Measurements from ENCODE around the gene NFATC2.
A peak's percentile ranks its signal among the peaks of the same experiment; 100 is the strongest.

NFATC2 gene

DNA sequence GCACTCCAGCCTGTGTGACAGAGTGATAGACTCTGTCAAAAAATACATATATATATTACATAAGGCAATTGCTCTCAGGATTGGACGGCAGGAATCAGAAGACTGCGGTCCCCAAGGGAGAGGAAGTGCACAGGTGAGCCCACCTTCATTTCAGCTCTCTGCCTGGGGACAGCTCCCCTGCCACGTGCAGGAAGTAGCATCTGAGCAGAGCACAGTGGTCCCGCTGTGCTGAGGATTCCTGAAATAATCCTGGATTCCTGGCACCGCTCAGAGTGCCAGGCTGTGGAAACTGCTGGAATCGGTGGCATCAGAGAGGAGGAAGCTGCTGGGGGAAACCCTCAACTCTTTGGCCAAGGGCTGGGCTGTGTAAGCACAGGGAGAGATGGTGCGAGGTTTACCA lies 27.7 kb downstream of the NFATC2 start:
- DNase-seq (ENCODE audit: low read depth in 2 of 2): no peak

GRCh38 chr20:51514249-51514648 lies 28.3 kb downstream of the NFATC2 start:
- DNase-seq (ENCODE audit: low read depth in 2 of 2): no peak

GRCh38 chr20:51513545-51513944 lies 29.0 kb downstream of the NFATC2 start:
- no peak for DNase-seq (ENCODE audit: low read depth in 2 of 2)

GRCh38 chr20:51512645-51513044 lies 29.9 kb downstream of the NFATC2 start:
- DNase-seq (ENCODE audit: low read depth in 2 of 2): no peak

DNA sequence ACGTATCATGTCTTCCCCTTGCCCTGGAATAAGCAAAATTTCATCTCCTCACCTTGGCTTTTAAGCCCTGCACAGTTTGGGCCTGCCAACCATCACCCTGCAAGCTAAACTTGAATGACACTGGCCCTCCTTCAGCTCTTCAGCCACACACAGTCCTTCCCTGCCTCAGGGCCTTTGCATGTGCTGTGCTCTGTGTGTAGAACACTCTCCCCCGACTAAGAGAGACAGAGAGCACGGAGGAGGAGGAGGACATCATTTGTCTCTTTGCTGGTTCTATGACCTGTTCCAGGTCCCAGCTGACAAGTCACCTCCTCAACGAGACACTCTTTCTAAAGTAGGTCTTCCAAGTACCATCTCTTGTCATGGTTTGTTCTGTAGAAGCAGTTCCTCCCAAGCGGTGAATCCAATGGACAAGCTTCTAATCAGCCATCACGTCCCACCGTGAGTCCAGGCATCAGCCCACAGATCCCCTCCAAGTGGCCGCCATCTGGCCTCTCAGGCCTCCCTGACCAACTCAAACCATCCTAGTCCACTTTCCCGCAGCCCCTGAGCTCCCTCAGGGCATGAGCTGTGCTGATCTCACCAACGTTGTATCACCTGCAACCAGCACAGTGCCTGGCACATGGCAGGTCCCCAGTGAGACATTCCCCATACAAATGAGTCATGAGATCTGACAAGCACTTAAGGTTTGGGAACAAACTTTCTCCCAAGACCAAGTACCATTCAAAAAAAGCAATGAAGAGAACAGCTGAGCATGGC lies 30.5 kb downstream of the NFATC2 start:
- DNase-seq (ENCODE audit: low read depth in 2 of 2): no peak

GRCh38 chr20:51510936-51511605 lies 31.4 kb downstream of the NFATC2 start:
- peak; percentile 60 to 69 for DNase-seq (ENCODE audit: low read depth in 2 of 2)

GRCh38 chr20:51510169-51510568 lies 32.4 kb downstream of the NFATC2 start:
- DNase-seq (ENCODE audit: low read depth in 2 of 2): no peak

DNA sequence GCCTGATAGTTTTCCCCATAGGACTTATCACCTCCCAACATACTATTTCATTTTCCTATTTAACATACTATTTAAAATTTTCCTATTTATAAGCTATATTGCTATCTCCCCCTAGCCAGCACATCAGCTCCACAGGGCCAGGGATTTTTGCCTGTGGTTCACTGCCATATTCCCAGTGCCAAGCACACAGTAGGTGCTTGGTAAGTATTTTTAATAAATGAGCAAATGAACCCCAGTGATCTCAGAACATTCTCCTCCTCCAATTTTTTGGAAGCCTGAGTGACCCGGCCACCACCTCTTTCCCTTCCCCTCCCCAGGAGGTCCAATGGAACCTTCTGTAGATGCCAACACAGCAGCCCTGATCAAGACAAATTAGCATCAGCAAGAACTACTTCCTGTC lies 33.3 kb downstream of the NFATC2 start:
- DNase-seq (ENCODE audit: low read depth in 2 of 2): no peak

- no peak for DNase-seq (ENCODE audit: low read depth in 2 of 2)
Observed at GRCh38 chr20:51508780-51509179, 33.7 kb downstream of the NFATC2 start.

- DNase-seq (ENCODE audit: low read depth in 2 of 2): no peak
Observed at GRCh38 chr20:51508158-51508557, 34.4 kb downstream of the NFATC2 start.

DNA sequence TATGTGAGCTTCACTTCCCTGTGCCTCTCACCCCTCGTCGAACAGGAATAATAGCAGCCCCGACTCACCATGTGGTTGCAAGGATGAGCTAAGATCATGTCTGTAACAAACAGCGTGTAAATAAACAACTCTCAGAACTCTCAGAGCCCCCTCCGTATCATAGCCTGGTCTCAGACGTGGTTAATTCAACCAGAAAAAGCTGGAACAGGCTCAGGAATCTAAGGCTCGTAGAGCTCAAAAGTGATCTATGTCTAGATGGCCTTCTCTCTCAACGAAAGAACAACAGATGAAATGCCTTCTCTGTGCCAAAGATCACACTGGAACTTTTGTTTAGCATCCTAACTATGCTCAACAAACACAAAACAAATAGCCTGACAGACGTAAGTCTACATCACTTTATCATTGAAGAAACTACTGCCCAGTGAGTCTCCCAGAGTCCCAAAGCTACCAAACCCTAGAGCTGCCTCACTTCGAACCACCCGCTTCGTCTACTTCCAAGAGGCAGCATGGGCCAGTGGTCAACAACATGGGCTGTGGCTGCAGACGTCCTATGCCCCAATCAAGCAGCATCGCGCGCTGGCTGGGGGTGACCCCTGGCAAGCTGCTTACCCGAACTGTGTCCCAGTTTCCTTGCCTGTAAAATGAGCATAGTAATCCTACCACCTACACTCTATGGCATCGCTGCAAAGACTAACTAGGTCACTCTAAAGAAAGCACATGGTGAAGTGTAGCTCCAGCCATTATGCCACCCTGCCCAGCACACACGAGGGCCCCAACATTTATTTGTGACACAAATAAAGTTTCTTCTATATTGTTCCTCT lies 35.1 kb downstream of the NFATC2 start:
- no peak for DNase-seq (ENCODE audit: low read depth in 2 of 2)

- no peak for DNase-seq (ENCODE audit: low read depth in 2 of 2)
Observed at GRCh38 chr20:51506527-51507215, 35.8 kb downstream of the NFATC2 start.

DNA sequence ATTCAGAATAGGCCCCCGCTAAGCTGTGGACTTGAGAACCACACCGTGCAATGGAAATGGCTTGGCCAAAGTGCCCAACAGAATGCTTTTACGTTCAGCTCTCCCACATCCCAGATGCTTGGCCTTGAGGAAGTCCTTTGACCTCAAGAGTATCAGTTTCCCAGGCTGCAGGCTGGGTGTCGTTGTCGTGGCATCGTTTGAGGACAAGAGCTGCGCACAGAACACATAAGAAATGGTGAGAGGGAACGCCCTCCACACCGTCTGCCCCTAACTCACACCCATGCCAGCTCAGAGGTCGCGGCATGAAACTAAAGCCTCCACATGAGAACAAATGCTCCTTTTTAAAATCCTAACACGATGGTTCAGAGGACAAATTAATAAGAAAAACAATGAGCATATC lies 37.0 kb downstream of the NFATC2 start:
- DNase-seq (ENCODE audit: low read depth in 2 of 2): no peak

- DNase-seq (ENCODE audit: low read depth in 2 of 2): no peak
Observed at GRCh38 chr20:51503376-51503775, 39.1 kb downstream of the NFATC2 start.

DNA sequence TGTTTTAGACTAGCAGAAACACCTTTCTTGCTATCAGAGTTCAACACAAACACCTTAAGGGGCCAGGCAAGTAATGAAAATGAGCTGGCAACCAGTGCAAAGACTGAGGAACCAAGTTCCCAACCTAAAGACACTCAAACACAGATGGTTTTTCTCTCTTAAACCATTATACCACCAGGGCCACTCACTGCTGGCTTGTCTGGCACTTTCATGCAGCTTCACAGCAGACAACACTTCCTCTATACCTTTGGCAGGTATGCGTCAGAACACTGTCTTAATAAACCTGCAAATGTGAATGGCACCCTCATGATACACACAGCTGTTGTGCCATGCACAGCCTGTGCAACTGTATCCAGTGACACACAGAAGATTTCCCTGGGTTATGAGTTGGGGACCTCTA lies 41.6 kb downstream of the NFATC2 start:
- DNase-seq (ENCODE audit: low read depth in 2 of 2): no peak

GRCh38 chr20:51500311-51500710 lies 42.2 kb downstream of the NFATC2 start:
- no peak for DNase-seq (ENCODE audit: low read depth in 2 of 2)

- DNase-seq (ENCODE audit: low read depth in 2 of 2): no peak
Observed at GRCh38 chr20:51498765-51499540, 43.6 kb downstream of the NFATC2 start.

DNA sequence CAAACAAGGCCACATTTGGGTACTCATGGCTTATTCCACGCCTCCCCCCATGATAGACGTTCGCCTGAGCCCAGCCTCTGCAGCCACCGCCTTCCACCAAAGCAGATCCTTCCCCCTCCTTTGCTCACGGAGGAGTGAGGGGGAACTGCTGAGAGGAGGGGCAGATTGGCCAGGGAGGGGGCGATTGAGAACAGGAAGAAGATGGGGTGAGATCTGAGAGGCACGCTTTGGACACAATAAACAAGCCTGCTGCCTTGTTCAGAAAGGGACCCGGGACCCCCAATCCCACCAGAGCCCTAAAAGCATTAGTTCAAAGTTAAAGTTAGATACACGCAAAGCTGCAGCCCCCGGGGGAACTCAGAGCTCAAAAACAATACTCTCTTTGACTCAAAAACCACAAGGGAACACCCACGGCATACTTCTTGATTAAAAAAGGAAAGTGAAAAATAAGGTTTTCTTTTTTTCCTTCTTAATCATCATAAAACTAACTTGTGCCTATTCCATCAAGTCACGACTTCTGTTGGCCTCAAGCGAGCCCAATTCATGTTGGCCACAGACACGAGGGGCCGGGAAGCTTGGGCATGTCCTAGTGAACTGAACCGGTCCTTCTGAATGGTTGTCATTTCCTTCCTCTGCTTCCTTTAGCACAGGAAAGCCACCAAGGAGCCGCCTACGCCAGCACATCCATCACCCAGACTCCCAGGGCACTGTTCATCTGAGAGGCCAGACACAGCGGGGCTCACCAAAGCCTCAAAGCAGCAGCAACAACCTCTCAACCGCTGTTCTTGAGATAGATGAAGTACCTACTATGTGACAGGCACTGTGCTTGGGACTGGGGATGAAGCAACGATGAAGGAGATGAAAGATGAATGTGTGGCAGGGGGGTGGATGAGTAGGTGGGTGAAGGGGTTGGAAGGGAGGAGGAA lies 44.7 kb downstream of the NFATC2 start:
- no peak for DNase-seq (ENCODE audit: low read depth in 2 of 2)

DNA sequence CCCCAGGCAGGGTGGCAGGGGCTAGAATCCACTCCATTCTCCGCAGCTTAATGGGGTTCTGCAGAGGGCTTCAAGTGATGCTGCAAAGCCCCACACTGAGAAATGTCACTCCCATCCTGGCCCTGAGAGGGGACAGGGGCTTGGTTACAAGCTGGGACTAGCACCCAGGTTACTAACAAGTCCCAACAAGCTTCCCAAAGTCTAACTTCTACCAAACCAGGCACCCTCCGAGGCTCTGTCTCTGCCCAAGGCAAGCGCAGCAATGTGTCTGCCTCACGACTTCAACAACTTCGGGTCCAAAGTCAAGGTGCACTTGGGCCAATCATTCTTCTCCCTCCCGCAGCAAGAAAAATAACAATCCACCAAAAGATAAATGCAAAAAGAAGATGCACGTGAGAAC lies 45.6 kb downstream of the NFATC2 start:
- DNase-seq (ENCODE audit: low read depth in 2 of 2): no peak

GRCh38 chr20:51495921-51496545 lies 46.5 kb downstream of the NFATC2 start:
- DNase-seq (ENCODE audit: low read depth in 2 of 2): no peak
